Transverse colon (tissue), 4 donors: ENCODE data around the gene RELT.

Source experiments
- POLR2AphosphoS5 ChIP-seq, 3 donors: sonication (generic); formaldehyde crosslinking; IDR thresholded peaks; one replicate each; pipeline ENCODE4 v1.6.1; 2016; ENCODE audit warnings: antibody characterized with exemption in 3 of 3
- TF ChIP-seq, protein P1 (sequence below), 5 experiments: fragments of 200-600 bp in 3 of 5; fragments of 450-650 bp in 2 of 5; sonication (generic) in 3 of 5; IDR thresholded peaks; 1 replicate in 2 of 5; 2 replicates in 3 of 5; pipeline ENCODE4 v1.5.1; 2016 to 2017; ENCODE audit warnings: antibody characterized with exemption in 5 of 5, inconsistent platforms in 3 of 5, mild to moderate bottlenecking in 2 of 5, moderate library complexity in 1 of 5

DNA sequence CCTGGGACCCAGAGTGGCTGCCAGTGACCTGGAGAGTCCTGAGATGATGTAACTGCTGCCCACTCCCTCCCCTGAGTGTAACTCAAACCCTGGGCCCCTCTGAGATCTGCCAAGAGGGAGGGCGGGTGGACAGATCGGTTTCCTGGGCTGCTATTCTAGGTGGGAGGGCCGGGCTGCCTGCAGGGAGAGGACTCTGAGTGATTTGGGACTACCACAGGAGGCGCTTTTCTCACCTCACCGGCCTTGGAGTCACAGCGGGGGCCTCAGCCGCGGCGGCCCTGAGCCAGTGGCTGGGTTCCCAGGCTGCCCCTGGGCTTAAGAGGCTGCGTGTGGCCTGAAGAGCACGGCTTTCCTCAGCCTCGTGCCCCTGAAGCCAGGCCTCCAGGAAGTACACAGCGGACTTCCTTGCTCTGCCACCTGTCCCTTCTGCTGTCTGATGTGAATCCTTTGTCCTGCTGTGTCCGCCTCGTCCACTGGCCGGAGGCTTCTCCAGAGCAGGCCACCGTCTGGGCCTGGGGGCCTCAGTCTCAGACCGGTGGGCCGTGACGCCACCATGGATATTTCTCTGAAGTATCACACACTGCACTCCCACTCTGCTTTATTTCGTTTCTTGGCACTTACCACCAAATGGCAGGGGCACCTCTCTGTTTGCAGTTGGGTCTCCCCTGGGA, 11.5 kb downstream of the RELT start:
- TF ChIP-seq, protein P1, sequence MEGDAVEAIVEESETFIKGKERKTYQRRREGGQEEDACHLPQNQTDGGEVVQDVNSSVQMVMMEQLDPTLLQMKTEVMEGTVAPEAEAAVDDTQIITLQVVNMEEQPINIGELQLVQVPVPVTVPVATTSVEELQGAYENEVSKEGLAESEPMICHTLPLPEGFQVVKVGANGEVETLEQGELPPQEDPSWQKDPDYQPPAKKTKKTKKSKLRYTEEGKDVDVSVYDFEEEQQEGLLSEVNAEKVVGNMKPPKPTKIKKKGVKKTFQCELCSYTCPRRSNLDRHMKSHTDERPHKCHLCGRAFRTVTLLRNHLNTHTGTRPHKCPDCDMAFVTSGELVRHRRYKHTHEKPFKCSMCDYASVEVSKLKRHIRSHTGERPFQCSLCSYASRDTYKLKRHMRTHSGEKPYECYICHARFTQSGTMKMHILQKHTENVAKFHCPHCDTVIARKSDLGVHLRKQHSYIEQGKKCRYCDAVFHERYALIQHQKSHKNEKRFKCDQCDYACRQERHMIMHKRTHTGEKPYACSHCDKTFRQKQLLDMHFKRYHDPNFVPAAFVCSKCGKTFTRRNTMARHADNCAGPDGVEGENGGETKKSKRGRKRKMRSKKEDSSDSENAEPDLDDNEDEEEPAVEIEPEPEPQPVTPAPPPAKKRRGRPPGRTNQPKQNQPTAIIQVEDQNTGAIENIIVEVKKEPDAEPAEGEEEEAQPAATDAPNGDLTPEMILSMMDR (IDR thresholded peaks at IDR 0.05) = no peak
- TF ChIP-seq POLR2AphosphoS5 (IDR thresholded peaks at IDR 0.05) = no peak
